ENCODE results near the gene SRCIN1. TPM values are rescaled to one million over a fixed set of nuclear protein-coding genes. Genes with fewer than 3 reads are reported as not detected.

Gene SRCIN1
- total and polyA plus RNA-seq, 7 experiments from 2014 or later = 0.15 to 0.40 (median 0.23) TPM; not detected in 3

GRCh38 chr17:38543403-38544174 is 62.2 kb downstream of the SRCIN1 start:
- Histone ChIP-seq H3K36me3 (ENCODE audit: control insufficient read depth in 2 of 3, insufficient read depth in 3 of 3, low read length in 3 of 3) (no peaks in the 10 kb centered on the region), H3K27ac (ENCODE audit: low read depth, low read length) (no peak overlapping the region), H3K4me1 (ENCODE audit: control insufficient read depth in 2 of 2, insufficient read depth in 2 of 2, low read length in 2 of 2) (no peaks in the 10 kb centered on the region), H3K9me3 (ENCODE audit: control insufficient read depth in 2 of 3, low read length in 3 of 3) (no peaks in the 10 kb centered on the region), H3K4me3 (ENCODE audit: low read length) (no peak overlapping the region), H3K27me3 (ENCODE audit: control insufficient read depth in 2 of 2, insufficient read depth in 2 of 2, low read length in 2 of 2) (no peaks in the 10 kb centered on the region)
- intact Hi-C loops (cut with micrococcal nuclease) = no loop called here
- Mint-ChIP-seq H3K9me3 (peaks cover 0 to 2% (median 0%) of the 10 kb centered on the region in 11 donors), H3K27ac (no peak overlapping the region), H3K27me3 (peaks cover 0 to 13% (median 0%) of the 10 kb centered on the region in 5 donors), H3K4me1 (no peaks in the 10 kb centered on the region), H3K36me3 (no peaks in the 10 kb centered on the region), H3K4me3 (no peak overlapping the region)
- CTCF ChIA-PET = no interaction called here
- ATAC-seq = no peak
- POLR2A ChIA-PET = no interaction called here
- DNase-seq = no peak

- Mint-ChIP-seq H3K4me1 (no peaks in the 10 kb centered on the region), H3K9me3 (peaks cover 0 to 2% (median 0%) of the 10 kb centered on the region in 11 donors), H3K27me3 (peaks cover 0 to 13% (median 0%) of the 10 kb centered on the region in 5 donors), H3K27ac (no peak overlapping the region), H3K4me3 (no peak overlapping the region), H3K36me3 (no peaks in the 10 kb centered on the region)
- ATAC-seq = no peak
- no peaks in the 10 kb centered on the region for H3K36me3 ChIP-seq (ENCODE audit: control insufficient read depth in 2 of 3, insufficient read depth in 3 of 3, low read length in 3 of 3)
- POLR2A ChIA-PET = no interaction called here
- H3K4me1 ChIP-seq (ENCODE audit: control insufficient read depth in 2 of 2, insufficient read depth in 2 of 2, low read length in 2 of 2) = no peaks in the 10 kb centered on the region
- no peak overlapping the region for H3K27ac ChIP-seq (ENCODE audit: low read depth, low read length)
- no peaks in the 10 kb centered on the region for H3K9me3 ChIP-seq (ENCODE audit: control insufficient read depth in 2 of 3, low read length in 3 of 3)
- DNase-seq = no peak
- no peaks in the 10 kb centered on the region for H3K27me3 ChIP-seq (ENCODE audit: control insufficient read depth in 2 of 2, insufficient read depth in 2 of 2, low read length in 2 of 2)
- intact Hi-C loops (cut with micrococcal nuclease) = no loop called here
- no peak overlapping the region for H3K4me3 ChIP-seq (ENCODE audit: low read length)
- CTCF ChIA-PET = no interaction called here
Observed at GRCh38 chr17:38542286-38542685, 63.5 kb downstream of the SRCIN1 start.

- no peak for ATAC-seq
- DNase-seq = no peak
- Histone ChIP-seq H3K4me1 (ENCODE audit: control insufficient read depth in 2 of 2, insufficient read depth in 2 of 2, low read length in 2 of 2) (no peaks in the 10 kb centered on the region), H3K4me3 (ENCODE audit: low read length) (no peak overlapping the region), H3K27me3 (ENCODE audit: control insufficient read depth in 2 of 2, insufficient read depth in 2 of 2, low read length in 2 of 2) (no peaks in the 10 kb centered on the region), H3K36me3 (ENCODE audit: control insufficient read depth in 2 of 3, insufficient read depth in 3 of 3, low read length in 3 of 3) (no peaks in the 10 kb centered on the region), H3K9me3 (ENCODE audit: control insufficient read depth in 2 of 3, low read length in 3 of 3) (no peaks in the 10 kb centered on the region), H3K27ac (ENCODE audit: low read depth, low read length) (no peak overlapping the region)
- POLR2A ChIA-PET = no interaction called here
- CTCF ChIA-PET = no interaction called here
- Mint-ChIP-seq H3K27me3 (peaks cover 0 to 13% (median 0%) of the 10 kb centered on the region in 5 donors), H3K27ac (no peak overlapping the region), H3K9me3 (peaks cover 0 to 2% (median 0%) of the 10 kb centered on the region in 11 donors), H3K4me3 (no peak overlapping the region), H3K4me1 (no peaks in the 10 kb centered on the region), H3K36me3 (no peaks in the 10 kb centered on the region)
- intact Hi-C loops (cut with micrococcal nuclease) = no loop called here
Observed at GRCh38 chr17:38541281-38541680, 64.5 kb downstream of the SRCIN1 start.

GRCh38 chr17:38540514-38541045 is 65.2 kb downstream of the SRCIN1 start:
- DNase-seq (no peak), ATAC-seq (no peak)
- H3K9me3 Mint-ChIP-seq = peaks cover 0 to 2% (median 0%) of the 10 kb centered on the region in 11 donors
- H3K27me3 Mint-ChIP-seq = peaks cover 3 to 20% (median 6%) of the 10 kb centered on the region in 5 donors
- no peaks in the 10 kb centered on the region for H3K4me1 Mint-ChIP-seq
- H3K4me3 Mint-ChIP-seq = no peak overlapping the region
- H3K4me3 ChIP-seq (ENCODE audit: low read length) = no peak overlapping the region
- H3K27ac Mint-ChIP-seq = no peak overlapping the region
- H3K27ac ChIP-seq (ENCODE audit: low read depth, low read length) = no peak overlapping the region
- no peaks in the 10 kb centered on the region for H3K36me3 ChIP-seq (ENCODE audit: control insufficient read depth in 2 of 3, insufficient read depth in 3 of 3, low read length in 3 of 3)
- ChIA-PET POLR2A (no interaction called here), CTCF (no interaction called here)
- no peaks in the 10 kb centered on the region for H3K9me3 ChIP-seq (ENCODE audit: control insufficient read depth in 2 of 3, low read length in 3 of 3)
- intact Hi-C loops (cut with micrococcal nuclease) = no loop called here
- no peaks in the 10 kb centered on the region for H3K27me3 ChIP-seq (ENCODE audit: control insufficient read depth in 2 of 2, insufficient read depth in 2 of 2, low read length in 2 of 2)
- H3K4me1 ChIP-seq (ENCODE audit: control insufficient read depth in 2 of 2, insufficient read depth in 2 of 2, low read length in 2 of 2) = no peaks in the 10 kb centered on the region
- no peaks in the 10 kb centered on the region for H3K36me3 Mint-ChIP-seq

- ChIA-PET POLR2A (no interaction called here), CTCF (no interaction called here)
- Mint-ChIP-seq H3K4me3 (no peak overlapping the region), H3K4me1 (no peaks in the 10 kb centered on the region), H3K27me3 (peaks cover 5 to 25% (median 8%) of the 10 kb centered on the region in 5 donors), H3K27ac (peak overlapping the region in 1 of 9 donors; percentile 25), H3K9me3 (peaks cover 0 to 1% (median 0%) of the 10 kb centered on the region in 11 donors), H3K36me3 (no peaks in the 10 kb centered on the region)
- no peaks in the 10 kb centered on the region for H3K27me3 ChIP-seq (ENCODE audit: control insufficient read depth in 2 of 2, insufficient read depth in 2 of 2, low read length in 2 of 2)
- H3K4me3 ChIP-seq (ENCODE audit: low read length) = no peak overlapping the region
- no peak for DNase-seq
- no peak for ATAC-seq
- no peaks in the 10 kb centered on the region for H3K4me1 ChIP-seq (ENCODE audit: control insufficient read depth in 2 of 2, insufficient read depth in 2 of 2, low read length in 2 of 2)
- intact Hi-C loops (cut with micrococcal nuclease) = no loop called here
- H3K27ac ChIP-seq (ENCODE audit: low read depth, low read length) = no peak overlapping the region
- no peaks in the 10 kb centered on the region for H3K36me3 ChIP-seq (ENCODE audit: control insufficient read depth in 2 of 3, insufficient read depth in 3 of 3, low read length in 3 of 3)
- no peaks in the 10 kb centered on the region for H3K9me3 ChIP-seq (ENCODE audit: control insufficient read depth in 2 of 3, low read length in 3 of 3)
Observed at GRCh38 chr17:38539386-38539785, 66.4 kb downstream of the SRCIN1 start.

GRCh38 chr17:38538906-38539305 is 66.8 kb downstream of the SRCIN1 start:
- ChIA-PET POLR2A (no interaction called here), CTCF (no interaction called here)
- DNase-seq (no peak), ATAC-seq (no peak)
- Mint-ChIP-seq H3K4me3 (no peak overlapping the region), H3K27me3 (peaks cover 5 to 25% (median 8%) of the 10 kb centered on the region in 5 donors), H3K36me3 (no peaks in the 10 kb centered on the region), H3K9me3 (no peaks in the 10 kb centered on the region), H3K4me1 (no peaks in the 10 kb centered on the region), H3K27ac (no peak overlapping the region)
- Histone ChIP-seq H3K27ac (ENCODE audit: low read depth, low read length) (no peak overlapping the region), H3K4me3 (ENCODE audit: low read length) (no peak overlapping the region), H3K4me1 (ENCODE audit: control insufficient read depth in 2 of 2, insufficient read depth in 2 of 2, low read length in 2 of 2) (no peaks in the 10 kb centered on the region), H3K27me3 (ENCODE audit: control insufficient read depth in 2 of 2, insufficient read depth in 2 of 2, low read length in 2 of 2) (no peaks in the 10 kb centered on the region), H3K9me3 (ENCODE audit: control insufficient read depth in 2 of 3, low read length in 3 of 3) (no peaks in the 10 kb centered on the region), H3K36me3 (ENCODE audit: control insufficient read depth in 2 of 3, insufficient read depth in 3 of 3, low read length in 3 of 3) (no peaks in the 10 kb centered on the region)
- intact Hi-C loops (cut with micrococcal nuclease) = no loop called here

- Histone ChIP-seq H3K4me3 (ENCODE audit: low read length) (no peak overlapping the region), H3K36me3 (ENCODE audit: control insufficient read depth in 2 of 3, insufficient read depth in 3 of 3, low read length in 3 of 3) (no peaks in the 10 kb centered on the region), H3K27ac (ENCODE audit: low read depth, low read length) (no peak overlapping the region), H3K4me1 (ENCODE audit: control insufficient read depth in 2 of 2, insufficient read depth in 2 of 2, low read length in 2 of 2) (no peaks in the 10 kb centered on the region), H3K9me3 (ENCODE audit: control insufficient read depth in 2 of 3, low read length in 3 of 3) (no peaks in the 10 kb centered on the region), H3K27me3 (ENCODE audit: control insufficient read depth in 2 of 2, insufficient read depth in 2 of 2, low read length in 2 of 2) (no peaks in the 10 kb centered on the region)
- Mint-ChIP-seq H3K27ac (no peak overlapping the region), H3K36me3 (no peaks in the 10 kb centered on the region), H3K9me3 (peaks cover 0 to 1% (median 0%) of the 10 kb centered on the region in 11 donors), H3K4me3 (no peak overlapping the region), H3K4me1 (no peaks in the 10 kb centered on the region), H3K27me3 (peaks cover 5 to 35% (median 12%) of the 10 kb centered on the region in 5 donors)
- no peak for ATAC-seq
- CTCF ChIA-PET = no interaction called here
- DNase-seq = no peak
- intact Hi-C loops (cut with micrococcal nuclease) = no loop called here
- POLR2A ChIA-PET = no interaction called here
Observed at GRCh38 chr17:38536661-38537060, 69.1 kb downstream of the SRCIN1 start.

All from naive thymus-derived CD4-positive, alpha-beta T cell (primary cell).